SW480 (cell line): ENCODE results near the gene GRK5.
A peak's percentile ranks its signal among the peaks of the same experiment; 100 is the strongest.
"Not testable (repeated sequence)": the region's sequence is repeated elsewhere in the genome, so short reads cannot be mapped to it uniquely, and the experiment has no call there.

Experiments
- DNase-seq: peaks from one replicate; pipeline ENCODE4 v3.0.0-alpha.2; 2016; ENCODE audit warnings: low spot score

Gene GRK5

DNA sequence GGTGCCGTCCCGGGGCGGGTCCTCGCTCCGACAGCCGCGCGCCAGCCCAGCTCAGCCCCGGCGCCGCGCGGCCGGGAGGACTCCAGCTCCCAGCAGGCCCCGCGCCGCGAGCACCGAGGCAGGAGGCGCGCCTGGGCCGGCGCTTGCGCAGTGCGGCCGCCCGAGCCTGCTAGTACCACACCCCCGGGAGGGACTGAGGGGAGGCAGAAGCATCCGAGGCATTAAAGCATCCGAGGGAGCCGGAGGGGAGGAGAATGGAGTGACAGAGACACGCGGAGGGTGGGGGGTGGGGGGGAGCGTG is at the start of gene GRK5:
GRK5 (plus strand) TSS at position 206 of the 301 bp plus-strand sequence. CDS start 347 bp downstream, outside the sequence.
- DNase-seq: peak; percentile 90

DNA sequence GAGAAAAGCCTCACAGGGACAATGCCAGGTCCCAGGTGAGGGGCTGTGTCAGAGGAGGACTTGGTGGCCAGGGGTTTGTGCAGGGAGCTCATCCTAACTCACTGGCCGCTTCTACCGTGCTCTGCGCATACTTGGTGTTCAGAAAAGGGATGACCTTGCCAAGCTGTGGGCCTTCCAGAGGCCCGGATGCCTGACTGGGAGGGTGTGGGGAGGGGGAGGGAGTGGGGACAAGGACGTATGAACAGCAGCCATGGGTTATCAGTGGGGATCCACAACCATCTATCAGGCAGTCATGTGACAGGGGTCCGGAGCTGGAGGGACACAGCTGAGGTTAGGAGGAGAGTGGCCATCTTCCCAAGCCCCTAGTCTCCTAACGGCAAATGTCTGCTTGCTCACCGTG is 48.0 kb upstream of the GRK5 start:
- no peak for DNase-seq

DNA sequence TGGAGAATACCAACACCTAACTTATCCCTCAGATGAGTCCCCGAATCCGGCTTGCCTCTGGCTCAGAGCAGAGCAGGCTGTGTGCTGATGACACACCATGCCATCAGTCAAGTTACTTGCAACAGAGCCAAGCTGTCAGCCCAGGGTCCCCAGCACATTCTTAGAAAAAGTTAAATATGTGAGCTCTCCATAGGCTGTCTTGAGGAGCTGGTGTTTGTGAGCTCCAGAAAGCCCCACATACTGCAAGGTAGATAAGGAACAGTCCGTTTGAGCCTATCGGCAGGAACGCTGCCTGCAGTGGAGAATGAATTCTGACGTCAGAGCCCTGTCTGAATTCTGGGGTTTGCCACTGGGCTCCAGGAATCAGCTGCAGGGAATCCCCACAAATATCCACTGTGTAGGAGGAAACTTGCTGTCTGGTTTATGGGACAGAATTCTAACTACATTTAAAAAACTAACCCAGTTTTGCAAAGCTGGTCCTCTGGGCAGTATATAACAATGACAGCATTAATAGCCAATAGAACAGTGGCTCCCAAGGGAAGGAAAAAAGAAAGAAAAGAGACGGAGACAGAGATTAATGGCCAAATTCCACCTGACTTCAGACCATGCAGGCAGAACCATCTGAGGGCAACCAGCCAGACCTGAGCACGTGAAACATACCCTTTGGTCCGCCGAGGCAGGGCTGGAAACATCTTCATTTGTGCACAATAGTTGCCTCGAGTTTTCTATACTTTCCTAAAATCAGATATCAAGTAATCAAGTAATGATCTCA is 45.5 kb upstream of the GRK5 start:
- DNase-seq: no peak

DNA sequence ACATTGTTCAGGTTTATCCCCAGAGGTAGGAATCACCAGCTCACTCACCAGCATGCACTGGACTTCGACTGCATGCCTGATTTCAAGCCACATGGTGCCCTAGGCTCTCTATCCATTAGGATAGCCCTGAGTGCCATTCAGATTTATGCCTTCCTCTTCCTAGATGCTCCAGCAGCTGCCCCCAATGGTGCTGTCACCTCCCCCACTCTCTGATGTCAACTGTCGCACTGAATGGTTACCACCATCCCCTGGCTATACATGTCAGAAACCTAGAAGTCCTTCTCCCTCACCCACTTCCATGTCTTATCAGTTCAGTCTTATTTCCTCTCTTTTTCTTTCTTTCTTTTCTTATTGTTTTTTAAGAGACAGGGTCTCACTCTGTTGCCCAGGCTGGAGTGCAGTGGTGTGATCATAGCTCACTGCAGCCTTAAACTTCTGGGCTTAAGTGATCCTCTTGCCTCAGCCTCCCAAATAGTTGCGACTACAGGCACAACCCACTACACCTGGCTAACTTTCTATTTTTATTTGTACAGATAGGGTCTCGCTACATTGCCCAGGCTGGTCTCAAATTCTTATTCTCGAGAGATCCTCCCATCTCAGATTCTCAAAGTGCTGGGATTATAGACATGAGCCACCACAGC is 44.8 kb upstream of the GRK5 start:
- DNase-seq: no peak

DNA sequence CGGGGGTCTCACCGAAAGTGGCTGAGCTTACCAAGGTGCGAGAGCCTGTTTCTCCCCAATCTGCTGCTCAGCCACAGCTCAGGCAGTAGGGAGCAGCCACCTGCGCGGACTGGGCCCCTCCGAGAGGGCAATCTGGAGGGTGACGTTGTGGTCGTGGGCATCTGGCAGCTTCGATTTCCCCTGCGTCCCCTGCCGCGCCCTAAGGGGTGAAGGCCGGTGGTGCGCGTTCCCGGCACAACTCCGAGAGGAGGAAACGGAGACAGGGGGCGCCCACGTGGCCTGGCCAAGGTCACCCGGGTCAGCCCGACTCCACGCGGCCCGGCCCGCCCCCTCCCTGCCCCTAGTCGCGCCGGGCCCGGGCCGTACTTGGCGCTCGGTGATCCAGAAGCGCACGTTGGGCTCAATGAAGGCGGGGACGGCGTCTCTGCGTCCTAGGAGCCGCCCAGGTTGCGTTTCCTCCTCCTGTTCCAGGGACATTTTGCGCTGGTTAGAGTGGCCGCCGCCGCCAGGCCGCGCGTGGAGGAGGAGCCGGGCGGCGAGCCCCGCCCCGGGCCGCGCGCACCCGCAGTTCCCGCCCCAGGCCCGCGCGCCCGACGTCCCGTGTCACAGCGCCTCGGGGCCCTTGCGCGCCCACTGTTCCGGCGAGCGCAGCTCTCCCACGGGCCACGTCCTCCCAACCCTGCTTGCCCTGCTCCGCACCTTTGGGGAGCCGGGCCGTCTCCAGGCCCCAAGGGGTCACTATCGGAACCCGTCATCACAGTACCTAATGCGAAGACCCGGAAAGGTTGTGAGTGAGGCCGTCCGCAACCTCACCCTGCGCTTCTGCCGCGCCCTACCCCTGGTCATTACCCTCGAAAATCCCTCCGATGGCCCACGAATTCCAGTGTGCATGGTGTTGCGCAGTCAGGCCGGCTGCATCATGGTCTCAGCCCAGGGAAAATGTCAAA is 41.9 kb upstream of the GRK5 start, which contains the start of gene SFXN4:
SFXN4 (minus strand) TSS at position 544 of the 947 bp plus-strand sequence; CDS start at position 477, 67 bp downstream.
- DNase-seq: peak; percentile 61

DNA sequence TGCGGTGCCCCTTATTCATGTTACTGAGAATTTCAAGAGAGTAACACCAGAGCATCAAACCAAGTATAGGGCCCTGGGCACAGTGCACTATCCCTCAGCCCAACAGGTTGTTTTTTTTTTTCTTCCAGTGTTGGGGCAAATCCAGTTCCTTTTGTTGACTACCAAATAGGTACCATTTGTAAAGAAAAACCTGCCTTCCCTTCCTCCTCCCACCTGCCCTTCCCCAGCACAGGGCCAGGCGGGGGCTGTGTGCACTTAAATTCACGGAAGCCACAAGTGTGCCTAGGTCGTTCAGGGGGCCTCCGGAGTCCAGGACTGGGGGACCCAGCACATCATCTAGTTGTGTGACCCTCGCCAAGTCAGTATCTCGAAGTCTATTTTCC is 41.3 kb upstream of the GRK5 start:
- DNase-seq: no peak

DNA sequence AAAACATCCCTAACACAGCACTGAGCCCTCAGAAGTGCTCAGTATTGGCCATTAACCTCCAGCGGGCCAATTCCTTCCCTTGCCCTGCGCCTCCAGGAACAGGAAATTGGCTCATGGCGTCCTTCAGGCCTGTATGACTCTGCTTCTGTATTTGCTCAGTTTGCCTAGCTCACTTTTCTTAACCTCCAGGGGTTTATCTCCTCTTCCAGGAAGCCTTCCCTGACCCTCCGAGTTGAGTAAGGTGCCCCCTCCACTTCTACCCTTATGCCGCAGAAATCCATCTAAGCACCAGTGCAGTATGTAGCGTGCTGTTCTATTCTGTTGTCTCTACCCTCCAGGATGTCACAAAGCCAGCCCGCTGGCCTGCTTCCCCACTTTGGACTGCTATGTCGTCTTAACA is 40.8 kb upstream of the GRK5 start:
- no peak for DNase-seq

DNA sequence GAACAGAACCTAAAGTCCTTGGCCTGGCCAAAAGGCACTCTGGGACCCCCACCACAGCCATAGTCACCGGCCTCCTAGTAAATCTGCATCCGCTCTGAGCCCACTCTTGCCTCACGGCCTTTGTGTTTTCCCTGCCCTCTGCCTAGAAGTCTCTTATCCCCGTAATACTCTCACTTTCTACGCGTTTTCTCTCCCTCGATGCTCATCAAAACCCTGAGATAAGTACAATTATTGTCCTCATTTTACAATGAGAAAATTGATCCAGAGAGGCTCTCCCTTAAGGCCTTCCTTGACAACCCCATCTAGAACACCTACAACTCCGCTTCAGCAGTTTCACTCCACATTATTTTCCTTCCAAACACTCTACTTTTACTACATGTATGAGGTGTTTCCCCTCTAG is 40.3 kb upstream of the GRK5 start:
- DNase-seq: no peak

DNA sequence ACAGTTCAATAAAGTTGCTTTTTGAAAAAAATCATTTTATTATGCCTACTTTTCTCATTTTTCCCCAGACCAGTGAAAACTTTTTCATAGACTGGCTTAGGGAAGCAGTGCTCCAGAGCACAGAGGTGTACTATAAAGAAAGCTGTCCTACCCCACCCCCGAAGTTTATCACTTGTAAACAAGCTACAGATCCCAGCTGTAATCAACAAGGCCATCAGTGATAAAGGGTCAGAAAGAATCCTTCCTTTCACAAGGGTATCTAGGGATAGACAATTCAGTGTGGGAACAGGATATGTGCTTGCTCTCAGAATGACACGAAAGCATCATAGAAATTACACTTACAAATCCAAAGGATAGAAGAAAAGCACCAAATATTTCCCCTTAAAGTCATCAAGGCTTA is 33.3 kb upstream of the GRK5 start:
- no peak for DNase-seq

DNA sequence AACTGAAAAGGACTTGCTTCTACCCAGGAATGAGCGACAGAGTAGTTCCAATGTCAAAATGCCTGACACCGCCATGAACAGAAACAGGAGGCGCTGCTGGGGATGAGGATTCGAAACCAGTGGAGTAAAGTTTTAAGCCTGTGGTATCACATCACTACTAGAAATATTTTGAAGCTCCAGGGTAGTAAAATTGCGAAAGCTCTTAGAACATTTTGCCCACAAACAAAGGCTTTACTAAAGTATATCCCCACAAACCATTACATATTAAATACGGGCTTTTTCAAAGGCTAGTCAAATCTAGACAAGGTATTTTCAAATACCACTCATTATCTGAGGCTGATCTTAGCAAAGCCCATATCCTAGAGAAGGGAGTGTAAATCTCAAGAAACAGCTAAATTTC is 31.2 kb upstream of the GRK5 start:
- no peak for DNase-seq

DNA sequence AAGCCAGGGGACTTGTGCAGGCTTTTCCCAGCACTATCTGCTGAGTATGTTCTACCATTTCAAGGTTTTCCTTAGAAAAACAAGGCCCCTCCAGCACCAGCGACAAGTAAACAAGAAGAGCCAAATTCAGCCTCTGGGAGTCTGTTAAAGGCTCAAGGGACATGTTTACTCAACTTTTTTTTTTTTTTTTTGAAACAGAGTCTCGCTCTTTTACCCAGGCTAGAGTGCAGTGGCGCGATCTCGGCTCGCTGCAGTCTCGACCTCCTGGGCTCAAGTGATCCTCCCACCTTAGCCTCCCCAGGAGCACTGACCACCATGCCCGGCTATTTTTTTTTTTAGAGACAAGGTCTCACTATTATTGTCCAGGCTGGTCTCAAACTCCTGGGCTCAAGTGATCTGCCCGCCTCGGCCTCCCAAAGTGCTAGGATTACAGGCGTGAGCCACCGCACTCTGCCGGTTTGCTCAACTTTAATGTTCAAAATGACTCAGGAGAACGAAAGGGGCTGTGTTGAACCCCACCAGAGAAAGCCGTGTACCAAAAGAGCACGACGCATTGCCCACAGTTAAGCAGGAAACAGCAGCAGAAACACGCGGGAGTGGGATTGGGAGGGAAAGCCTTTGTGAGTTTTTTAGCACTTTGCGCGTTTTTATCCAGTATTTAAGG is 29.5 kb upstream of the GRK5 start:
- DNase-seq: no peak

DNA sequence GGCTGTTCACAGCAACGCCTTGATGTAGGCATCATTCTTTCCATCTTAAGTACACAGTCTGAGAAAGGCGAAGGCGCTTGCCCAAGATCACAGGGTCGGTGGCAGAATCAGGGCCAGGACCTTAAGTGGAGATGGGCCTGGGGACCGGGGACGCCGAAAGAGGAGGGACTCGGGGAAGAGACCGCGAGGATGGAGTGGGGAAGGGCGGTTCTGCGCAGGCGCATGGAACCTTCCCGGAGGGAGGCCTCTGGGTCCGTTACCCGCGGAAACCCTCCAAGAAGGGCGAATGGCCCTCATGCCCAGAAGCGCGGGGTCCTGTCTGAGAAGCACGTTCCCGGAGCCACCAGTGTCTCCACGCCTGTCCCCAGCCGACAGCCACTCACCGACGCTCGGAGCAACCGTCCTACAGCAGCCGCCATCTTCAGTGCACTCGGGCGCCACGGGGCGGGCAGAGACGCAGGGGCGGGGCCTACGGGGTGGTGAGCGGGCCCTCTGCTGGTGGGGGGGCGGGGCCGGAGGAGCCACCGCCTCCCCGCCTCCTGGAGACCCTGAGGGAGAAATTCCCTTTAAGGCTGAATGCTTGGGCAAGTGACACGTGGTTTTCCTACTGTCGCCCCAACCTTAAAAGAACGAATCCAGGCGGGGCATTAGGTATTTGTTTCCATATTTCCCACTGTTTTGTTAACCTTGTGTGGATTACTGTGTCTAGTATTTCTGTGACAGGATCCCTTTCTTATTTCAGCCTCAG is 28.8 kb upstream of the GRK5 start, which contains the start of gene PRDX3:
PRDX3 (minus strand) TSS at position 441 of the 748 bp plus-strand sequence; CDS start at position 419, 22 bp downstream.
- peak; percentile 87 for DNase-seq

DNA sequence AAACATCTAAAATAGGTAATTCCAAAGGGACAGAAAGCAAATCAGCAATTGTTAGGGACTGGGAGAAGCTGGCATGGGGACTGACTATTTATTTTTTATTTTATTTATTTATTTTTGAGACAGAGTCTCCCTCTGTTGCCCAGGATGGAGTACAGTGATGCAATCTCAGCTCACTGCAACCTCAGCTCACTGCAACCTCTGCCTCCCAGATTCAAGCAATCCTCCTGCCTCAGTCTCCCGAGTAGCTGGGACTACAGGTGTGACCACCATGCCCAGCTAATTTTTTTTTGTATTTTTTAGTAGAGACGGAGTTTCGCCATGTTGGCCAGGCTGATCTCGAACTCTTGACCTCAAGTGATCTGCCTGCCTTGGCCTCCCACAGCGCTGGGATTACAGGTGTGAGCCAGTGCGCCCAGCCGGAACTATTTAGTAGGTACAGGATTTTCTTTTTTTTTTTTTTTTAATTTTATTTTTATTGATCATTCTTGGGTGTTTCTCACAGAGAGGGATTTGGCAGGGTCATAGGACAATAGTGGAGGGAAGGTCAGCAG is 26.4 kb upstream of the GRK5 start:
- not testable (repeated sequence) for DNase-seq

DNA sequence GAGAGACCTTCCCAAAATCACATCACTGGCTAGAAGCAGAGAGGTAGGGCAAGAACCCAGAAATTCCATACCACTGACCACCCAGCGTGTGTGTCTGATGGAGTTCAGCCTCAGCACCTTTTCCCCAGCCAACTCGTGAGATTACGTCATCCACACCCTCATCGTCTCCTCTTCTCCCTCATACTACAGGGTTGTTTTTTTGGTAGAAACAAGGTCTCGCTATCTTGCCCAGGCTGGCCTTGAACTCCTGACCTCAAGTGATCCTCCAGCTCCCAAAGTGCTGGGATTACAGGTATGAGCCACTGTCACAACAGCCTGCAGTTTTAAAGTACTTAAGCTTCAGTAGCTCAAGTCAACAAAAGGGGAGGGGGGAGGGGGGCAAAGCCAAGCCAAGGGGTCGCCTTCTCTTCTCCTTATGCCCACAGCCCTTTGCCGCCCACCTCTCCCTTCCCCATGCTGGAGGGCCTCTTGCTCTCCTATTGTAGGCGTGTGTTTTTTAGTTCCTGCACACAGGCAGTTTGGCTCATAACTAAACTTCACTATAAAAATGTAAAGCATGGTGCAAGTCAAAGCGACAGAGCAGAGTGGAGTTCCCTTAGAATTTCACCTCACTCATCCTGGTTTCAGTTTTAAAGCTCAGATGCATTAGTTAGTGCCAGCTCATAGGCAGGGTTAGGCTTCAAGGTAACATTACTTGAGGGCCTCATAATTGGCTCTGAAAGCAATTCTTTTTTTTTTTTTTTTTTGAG is 23.5 kb upstream of the GRK5 start:
- no peak for DNase-seq

DNA sequence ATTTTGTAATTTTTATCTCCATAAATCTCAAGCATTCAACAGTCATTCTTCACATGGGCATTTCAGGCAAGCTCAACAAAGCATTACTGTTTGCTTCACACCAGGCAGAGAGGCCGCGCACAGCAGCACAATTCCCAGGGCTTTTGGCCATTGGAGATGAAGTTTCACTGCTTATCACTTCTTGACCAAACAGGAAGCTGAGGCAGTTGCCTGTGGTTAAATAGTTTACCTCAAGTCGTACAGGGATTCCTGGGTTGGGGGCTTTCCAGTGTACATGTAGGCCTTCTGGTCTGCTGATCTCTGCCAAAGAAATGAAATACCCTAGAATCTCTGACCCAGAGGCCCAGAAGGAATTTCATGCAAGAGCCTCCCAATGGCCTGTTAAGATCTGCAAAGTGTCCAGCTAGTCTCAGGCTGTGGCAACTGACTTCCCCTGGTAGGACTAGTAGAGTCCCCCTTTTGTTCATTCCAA is 17.5 kb upstream of the GRK5 start:
- no peak for DNase-seq

DNA sequence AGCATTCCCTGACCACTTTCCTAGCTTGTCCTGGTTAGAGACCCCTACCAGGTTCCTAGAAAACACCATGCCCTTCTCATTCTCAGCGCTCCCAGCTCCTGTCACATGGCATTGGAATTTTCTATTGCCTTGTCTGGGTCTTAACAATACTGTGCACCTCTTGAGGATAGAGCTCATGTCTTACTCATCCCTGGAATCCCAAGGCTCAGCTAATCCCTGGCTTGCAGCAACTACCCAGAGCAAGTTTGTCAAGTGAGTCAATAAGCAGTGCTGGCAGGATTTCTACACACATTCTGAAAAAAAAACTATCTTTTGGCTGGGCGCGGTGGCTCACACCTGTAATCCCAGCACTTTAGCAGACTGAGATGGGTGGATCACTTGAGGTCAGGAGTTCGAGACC is 17.0 kb upstream of the GRK5 start:
- no peak for DNase-seq

DNA sequence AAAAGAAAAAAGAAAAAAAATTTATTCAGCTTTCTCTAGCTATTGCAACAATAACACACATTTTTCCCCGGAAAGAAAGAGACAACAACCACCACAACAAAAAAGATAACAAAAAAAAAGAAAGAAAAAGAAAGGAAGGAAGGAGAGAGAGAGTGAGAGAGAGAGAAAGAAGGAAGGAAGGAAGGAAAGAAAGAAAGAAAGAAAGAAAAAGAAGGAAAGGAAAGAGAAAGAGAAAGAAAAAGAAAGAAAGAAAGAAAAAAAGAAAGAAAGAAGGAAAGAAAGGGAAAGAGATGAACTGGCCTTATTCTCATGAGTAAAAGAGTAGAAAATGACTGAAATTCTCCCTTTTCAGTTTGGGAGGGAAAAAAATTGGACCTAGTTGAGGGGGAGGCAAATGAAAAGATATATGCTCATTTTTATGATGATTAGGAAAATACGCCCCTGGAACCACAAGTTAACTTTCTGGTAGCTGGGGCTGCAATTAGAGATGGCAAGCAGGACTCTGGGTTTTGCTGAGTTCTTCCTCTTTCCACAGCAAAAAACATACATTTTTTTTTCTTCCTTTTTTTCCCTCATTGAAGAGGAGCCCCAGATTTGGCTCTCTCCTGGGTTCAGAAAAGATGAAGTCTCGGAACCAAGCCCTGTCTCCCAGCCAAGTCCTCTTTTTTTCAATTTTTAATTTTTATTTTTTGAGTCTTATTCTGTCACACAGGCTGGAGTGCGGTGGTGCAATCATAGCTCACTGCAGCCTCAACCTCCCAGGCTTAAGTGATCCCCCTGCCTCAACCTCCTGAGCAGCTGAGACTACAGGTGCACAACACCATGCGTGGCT is 16.2 kb upstream of the GRK5 start:
- DNase-seq: no peak

DNA sequence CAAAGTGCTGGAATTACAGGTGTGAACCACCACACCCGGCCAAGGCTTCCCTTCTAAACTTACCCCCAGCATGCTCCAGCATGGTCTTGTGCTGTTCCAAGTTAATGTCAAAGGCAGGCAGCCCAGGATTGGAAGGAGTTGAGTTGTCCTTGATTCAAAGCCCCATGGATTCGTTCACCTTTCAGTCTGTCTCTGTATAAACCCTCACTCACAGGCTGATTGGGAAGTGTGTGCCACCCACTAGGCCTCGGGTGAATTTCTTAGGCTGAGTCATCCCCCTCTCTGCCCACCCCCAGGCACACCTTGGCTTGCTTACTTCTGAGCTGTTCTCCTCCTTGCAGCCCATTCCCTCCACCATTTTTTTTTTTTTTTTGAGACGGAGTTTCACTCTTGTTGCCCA is 15.5 kb upstream of the GRK5 start:
- peak; percentile 26 for DNase-seq

DNA sequence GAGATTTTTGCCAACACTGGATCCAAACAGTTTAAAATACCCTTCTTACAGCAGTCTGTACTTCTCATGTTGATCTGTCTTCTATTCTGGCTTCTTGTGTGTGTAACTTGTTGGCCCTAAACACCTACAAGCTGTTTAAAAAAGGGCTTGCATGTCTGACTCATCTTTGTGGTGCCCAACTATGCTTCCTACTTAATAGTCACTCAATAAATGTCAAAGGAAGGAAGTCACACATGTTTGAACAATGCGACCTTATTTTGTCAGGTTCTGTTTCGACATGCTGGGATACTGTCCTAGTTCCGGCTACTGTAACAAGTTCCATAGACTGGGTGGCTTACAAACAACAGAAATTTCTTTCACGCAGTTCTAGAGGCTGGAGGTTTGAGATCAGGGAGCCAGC is 9.4 kb upstream of the GRK5 start:
- DNase-seq: no peak
